ENCODE data around the gene PRDX2.

DNA sequence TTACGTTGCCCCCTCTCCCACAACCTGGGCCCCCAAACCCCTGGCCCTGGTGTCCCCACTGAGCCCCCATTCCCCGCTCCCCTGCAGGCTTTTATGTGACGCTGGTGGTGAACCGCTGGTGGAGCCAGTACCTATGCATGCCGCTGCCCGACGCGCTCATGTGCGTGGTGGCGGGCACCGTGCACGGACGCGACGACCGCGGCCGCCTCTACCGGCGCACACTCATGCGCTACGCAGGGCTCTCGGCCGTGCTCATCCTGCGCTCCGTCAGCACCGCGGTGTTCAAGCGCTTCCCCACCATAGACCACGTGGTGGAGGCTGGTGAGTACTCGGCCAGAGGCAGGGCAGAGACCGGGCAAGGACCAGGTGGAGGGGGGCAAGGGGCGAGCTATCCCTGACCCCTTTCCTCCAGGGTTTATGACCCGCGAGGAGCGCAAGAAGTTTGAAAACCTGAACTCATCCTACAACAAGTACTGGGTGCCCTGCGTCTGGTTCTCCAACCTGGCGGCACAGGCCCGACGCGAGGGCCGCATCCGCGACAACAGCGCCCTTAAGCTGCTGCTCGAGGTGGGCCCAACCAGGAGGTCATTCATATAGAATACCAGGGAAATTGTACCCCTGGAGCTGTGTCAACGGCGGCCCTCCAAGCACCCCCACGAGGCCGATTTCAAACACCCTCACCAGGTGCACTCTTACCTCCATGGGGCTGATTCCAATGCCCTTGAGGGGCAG is 47.0 kb downstream of the PRDX2 start:
- TF ChIP-seq, protein P1, sequence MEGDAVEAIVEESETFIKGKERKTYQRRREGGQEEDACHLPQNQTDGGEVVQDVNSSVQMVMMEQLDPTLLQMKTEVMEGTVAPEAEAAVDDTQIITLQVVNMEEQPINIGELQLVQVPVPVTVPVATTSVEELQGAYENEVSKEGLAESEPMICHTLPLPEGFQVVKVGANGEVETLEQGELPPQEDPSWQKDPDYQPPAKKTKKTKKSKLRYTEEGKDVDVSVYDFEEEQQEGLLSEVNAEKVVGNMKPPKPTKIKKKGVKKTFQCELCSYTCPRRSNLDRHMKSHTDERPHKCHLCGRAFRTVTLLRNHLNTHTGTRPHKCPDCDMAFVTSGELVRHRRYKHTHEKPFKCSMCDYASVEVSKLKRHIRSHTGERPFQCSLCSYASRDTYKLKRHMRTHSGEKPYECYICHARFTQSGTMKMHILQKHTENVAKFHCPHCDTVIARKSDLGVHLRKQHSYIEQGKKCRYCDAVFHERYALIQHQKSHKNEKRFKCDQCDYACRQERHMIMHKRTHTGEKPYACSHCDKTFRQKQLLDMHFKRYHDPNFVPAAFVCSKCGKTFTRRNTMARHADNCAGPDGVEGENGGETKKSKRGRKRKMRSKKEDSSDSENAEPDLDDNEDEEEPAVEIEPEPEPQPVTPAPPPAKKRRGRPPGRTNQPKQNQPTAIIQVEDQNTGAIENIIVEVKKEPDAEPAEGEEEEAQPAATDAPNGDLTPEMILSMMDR (conservative IDR thresholded peaks at IDR 0.05; ENCODE audit: low read length): no peak
- no peak for TF ChIP-seq EZH2phosphoT487 (IDR thresholded peaks at IDR 0.05; ENCODE audit: borderline replicate concordance)
